HepG2 (cell line): Measurements from ENCODE around the gene WDR59. TPM values are rescaled to one million over a fixed set of nuclear protein-coding genes. Genes with fewer than 3 reads are reported as not detected.
A peak's percentile ranks its signal among the peaks of the same experiment; 100 is the strongest.

Source experiments
- CREM ChIP-seq, 2 experiments: sonication (generic) in 1 of 2; formaldehyde crosslinking in 1 of 2; IDR thresholded peaks; 2 replicates each; pipeline versions ENCODE4 v1.4.0 to v1.6.1; 2016 to 2020; ENCODE audit warnings: antibody characterized with exemption in 1 of 2, mild to moderate bottlenecking in 1 of 2, missing genetic modification reagents in 1 of 2
- DZIP1 ChIP-seq: sonication (generic); formaldehyde crosslinking; IDR thresholded peaks from 2 replicates; pipeline ENCODE4 v1.5.0; 2020; ENCODE audit warnings: mild to moderate bottlenecking, missing genetic modification reagents
- ELF4 ChIP-seq: sonication (generic); formaldehyde crosslinking; IDR thresholded peaks from 2 replicates; pipeline ENCODE4 v1.5.0; 2020; ENCODE audit warnings: missing genetic modification reagents, mild to moderate bottlenecking, moderate library complexity, borderline replicate concordance
- NBN ChIP-seq: fragments of 450-650 bp; conservative IDR thresholded peaks from 2 replicates; pipeline ENCODE4 v1.6.1; 2017
- PCBP1 ChIP-seq: fragments of 200-400 bp; formaldehyde crosslinking; IDR thresholded peaks from 2 replicates; pipeline ENCODE4 v1.6.1; 2017; ENCODE audit warnings: mild to moderate bottlenecking, low read depth, low read length, borderline replicate concordance
- POLR2AphosphoS5 ChIP-seq: IDR thresholded peaks from 2 replicates; pipeline ENCODE4 v1.6.1; 2012; ENCODE audit warnings: low read depth, low read length
- THAP11 ChIP-seq: IDR thresholded peaks from 2 replicates; pipeline ENCODE4 v1.6.1; 2016; ENCODE audit warnings: missing biosample characterization, missing genetic modification reagents
- ZBTB8A ChIP-seq: sonication (generic); formaldehyde crosslinking; IDR thresholded peaks from 2 replicates; pipeline ENCODE4 v1.4.0; 2020; ENCODE audit warnings: mild to moderate bottlenecking, low read depth, missing genetic modification reagents, borderline replicate concordance
- ZFP1 ChIP-seq: IDR thresholded peaks from 2 replicates; pipeline ENCODE4 v1.6.1; 2016
- ZFP91 ChIP-seq: sonication (generic); formaldehyde crosslinking; IDR thresholded peaks from 2 replicates; pipeline ENCODE4 v1.9.0; 2022; ENCODE audit warnings: missing genetic modification reagents, mild to moderate bottlenecking, borderline replicate concordance
- ZNF343 ChIP-seq: sonication (generic); formaldehyde crosslinking; IDR thresholded peaks from 2 replicates; pipeline ENCODE4 v1.4.0; 2020; ENCODE audit warnings: mild to moderate bottlenecking, missing genetic modification reagents
- ZNF362 ChIP-seq: sonication (generic); formaldehyde crosslinking; IDR thresholded peaks from 2 replicates; pipeline ENCODE4 v1.4.0; 2020; ENCODE audit warnings: missing genetic modification reagents, mild to moderate bottlenecking, borderline replicate concordance
- ZNF547 ChIP-seq: sonication (generic); formaldehyde crosslinking; IDR thresholded peaks from 2 replicates; pipeline ENCODE4 v1.5.1; 2020; ENCODE audit warnings: mild to moderate bottlenecking, missing genetic modification reagents
- ZNF577 ChIP-seq: sonication (generic); formaldehyde crosslinking; IDR thresholded peaks from 2 replicates; pipeline ENCODE4 v1.4.0; 2020; ENCODE audit warnings: mild to moderate bottlenecking, low read depth, missing genetic modification reagents, borderline replicate concordance
- ZNF740 ChIP-seq: sonication (generic); formaldehyde crosslinking; IDR thresholded peaks from 2 replicates; pipeline ENCODE4 v1.4.0; 2020; ENCODE audit warnings: missing genetic modification reagents
- ZNF816 ChIP-seq: sonication (generic); formaldehyde crosslinking; IDR thresholded peaks from 2 replicates; pipeline ENCODE4 v1.8.0; 2022; ENCODE audit warnings: missing genetic modification reagents, mild to moderate bottlenecking, borderline replicate concordance
- polyA plus RNA-seq, 8 experiments: library from polyadenylated mRNA; depleted of rRNA in 3 of 8; stranded (reverse) in 7 of 8; unstranded in 1 of 8; fragments of >200 nt; fragmentation: Illumina TruSeq in 4 of 8; extraction: Trizol in 4 of 8; gene quantifications; 2 replicates each; pipeline versions ENCODE4 v1.2.1 to v1.2.3, GENCODE V29; 2011 to 2016; ENCODE audit warnings: low read depth in 4 of 8, missing spikeins in 1 of 8, mixed read lengths in 1 of 8; ENCODE audit not compliant: insufficient read depth in 1 of 8
- total RNA-seq, 5 experiments: library from RNA; depleted of rRNA; stranded (reverse); fragments of >200 nt; fragmentation: Illumina TruSeq; extraction: Trizol; gene quantifications; 2 replicates each; pipeline ENCODE4 v1.2.3, GENCODE V29; 2016; ENCODE audit warnings: low read depth in 1 of 5
- TF ChIP-seq, protein P1 (sequence below): sonication (generic); formaldehyde crosslinking; IDR thresholded peaks from 2 replicates; pipeline ENCODE4 v1.5.0; 2020; ENCODE audit warnings: missing genetic modification reagents
- TF ChIP-seq, protein P2 (sequence below): sonication (generic); formaldehyde crosslinking; IDR thresholded peaks from 2 replicates; pipeline ENCODE4 v1.5.0; 2020; ENCODE audit warnings: missing genetic modification reagents, mild to moderate bottlenecking, borderline replicate concordance

Gene WDR59
- total and polyA plus RNA-seq, 2 of the 13 experiments (the other 11 are each of a cell fraction or from before 2014, with no cell fraction given), result 65.2 to 306 TPM

DNA sequence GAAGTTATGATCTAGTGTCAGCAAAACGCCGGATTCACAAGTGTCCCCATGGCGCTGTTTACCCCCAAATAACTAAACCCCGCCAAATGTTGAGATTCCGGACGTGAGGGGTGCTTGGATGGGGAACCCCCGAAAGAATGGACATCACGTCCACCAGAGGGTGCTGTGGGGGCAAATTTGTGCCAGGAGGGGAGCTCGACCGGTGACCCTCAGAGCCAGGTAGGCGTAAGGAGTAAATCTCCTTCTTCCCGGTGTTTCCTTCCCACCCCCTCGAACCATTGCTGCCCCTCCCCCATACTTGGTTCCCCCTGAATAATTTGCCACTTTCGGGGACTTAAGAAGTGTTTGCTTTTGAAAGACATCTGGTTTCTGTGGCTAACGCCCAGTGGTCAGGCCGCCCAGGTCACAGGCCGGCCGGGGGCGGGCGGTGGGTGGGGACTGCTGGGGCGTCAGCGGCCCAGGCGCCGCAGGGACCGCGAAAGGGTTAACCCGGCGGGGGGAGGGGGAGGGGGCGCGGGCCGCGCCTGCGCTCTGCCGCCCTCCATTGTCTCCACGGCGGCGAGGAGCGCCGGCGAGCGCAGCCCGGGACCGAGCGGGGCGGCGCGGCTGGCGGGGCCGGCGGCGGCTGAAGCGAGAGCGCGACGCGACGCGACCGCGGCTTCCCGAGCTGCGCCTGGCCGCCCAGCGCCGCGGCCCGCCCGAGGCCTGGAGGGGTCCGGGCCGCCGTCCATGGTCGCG lies 13.7 kb upstream of the WDR59 start, which contains the start of gene ZNRF1 (continued):
- TF ChIP-seq, protein P1, sequence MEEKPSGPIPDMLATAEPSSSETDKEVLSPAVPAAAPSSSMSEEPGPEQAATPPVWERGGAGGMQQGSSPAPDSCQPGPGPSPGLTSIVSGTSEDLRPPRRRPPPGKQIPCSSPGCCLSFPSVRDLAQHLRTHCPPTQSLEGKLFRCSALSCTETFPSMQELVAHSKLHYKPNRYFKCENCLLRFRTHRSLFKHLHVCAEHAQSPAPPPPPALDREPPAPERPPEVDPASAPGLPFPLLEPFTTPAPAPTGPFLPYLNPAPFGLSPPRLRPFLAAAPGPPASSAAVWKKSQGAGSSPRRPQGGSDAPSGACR, result no peak
- peak; percentile 53 for TF ChIP-seq THAP11
- TF ChIP-seq ELF4 (CRISPR knock-in tag), result no peak
- no peak for TF ChIP-seq ZNF577 (CRISPR knock-in tag)
- 0 out of 2 replicates have a peak, but pooled peaks have one; percentile 54 for TF ChIP-seq ZFP1 (CRISPR knock-in tag)
- TF ChIP-seq ZNF362 (CRISPR knock-in tag), result no peak
- no peak for TF ChIP-seq ZBTB8A (CRISPR knock-in tag)
- no peak for TF ChIP-seq ZNF547 (CRISPR knock-in tag)
- TF ChIP-seq CREM (IDR thresholded peaks at IDR 0.05), result peak; percentile 11; the same call in 1 of the 2 replicates
- TF ChIP-seq CREM (CRISPR knock-in tag; IDR thresholded peaks at IDR 0.05), result no peak
- TF ChIP-seq, protein P2, sequence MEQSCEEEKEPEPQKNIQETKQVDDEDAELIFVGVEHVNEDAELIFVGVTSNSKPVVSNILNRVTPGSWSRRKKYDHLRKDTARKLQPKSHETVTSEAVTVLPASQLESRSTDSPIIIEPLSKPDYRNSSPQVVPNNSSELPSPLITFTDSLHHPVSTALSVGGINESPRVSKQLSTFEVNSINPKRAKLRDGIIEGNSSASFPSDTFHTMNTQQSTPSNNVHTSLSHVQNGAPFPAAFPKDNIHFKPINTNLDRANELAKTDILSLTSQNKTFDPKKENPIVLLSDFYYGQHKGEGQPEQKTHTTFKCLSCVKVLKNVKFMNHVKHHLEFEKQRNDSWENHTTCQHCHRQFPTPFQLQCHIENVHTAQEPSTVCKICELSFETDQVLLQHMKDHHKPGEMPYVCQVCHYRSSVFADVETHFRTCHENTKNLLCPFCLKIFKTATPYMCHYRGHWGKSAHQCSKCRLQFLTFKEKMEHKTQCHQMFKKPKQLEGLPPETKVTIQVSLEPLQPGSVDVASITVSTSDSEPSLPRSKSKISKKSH (CRISPR knock-in tag), result no peak
- TF ChIP-seq NBN, result no peak
- TF ChIP-seq ZFP91, result peak; percentile 36; the same call in 1 of the 2 replicates
- peak; percentile 55 for TF ChIP-seq POLR2AphosphoS5
- TF ChIP-seq DZIP1 (CRISPR knock-in tag), result no peak
- TF ChIP-seq ZNF816 (CRISPR knock-in tag), result 0 out of 2 replicates have a peak, but pooled peaks have one; percentile 17
- TF ChIP-seq ZNF343 (CRISPR knock-in tag), result no peak
- TF ChIP-seq PCBP1, result no peak
- no peak for TF ChIP-seq ZNF740 (CRISPR knock-in tag)
